IPS-18c (cell line): ENCODE results near the gene NUDCD3.

Experiments
- H3K4me3 ChIP-seq: 2 replicates; pipeline ENCODE4 v1.7.0; 2013; ENCODE audit warnings: low read depth, mild to moderate bottlenecking, low read length, moderate library complexity; ENCODE audit not compliant: insufficient read depth
- H3K9me3 ChIP-seq: one replicate; pipeline ENCODE4 v1.6.1; 2013; ENCODE audit warnings: mild to moderate bottlenecking, low read length, moderate library complexity; ENCODE audit not compliant: control insufficient read depth, insufficient read depth

Gene NUDCD3

DNA sequence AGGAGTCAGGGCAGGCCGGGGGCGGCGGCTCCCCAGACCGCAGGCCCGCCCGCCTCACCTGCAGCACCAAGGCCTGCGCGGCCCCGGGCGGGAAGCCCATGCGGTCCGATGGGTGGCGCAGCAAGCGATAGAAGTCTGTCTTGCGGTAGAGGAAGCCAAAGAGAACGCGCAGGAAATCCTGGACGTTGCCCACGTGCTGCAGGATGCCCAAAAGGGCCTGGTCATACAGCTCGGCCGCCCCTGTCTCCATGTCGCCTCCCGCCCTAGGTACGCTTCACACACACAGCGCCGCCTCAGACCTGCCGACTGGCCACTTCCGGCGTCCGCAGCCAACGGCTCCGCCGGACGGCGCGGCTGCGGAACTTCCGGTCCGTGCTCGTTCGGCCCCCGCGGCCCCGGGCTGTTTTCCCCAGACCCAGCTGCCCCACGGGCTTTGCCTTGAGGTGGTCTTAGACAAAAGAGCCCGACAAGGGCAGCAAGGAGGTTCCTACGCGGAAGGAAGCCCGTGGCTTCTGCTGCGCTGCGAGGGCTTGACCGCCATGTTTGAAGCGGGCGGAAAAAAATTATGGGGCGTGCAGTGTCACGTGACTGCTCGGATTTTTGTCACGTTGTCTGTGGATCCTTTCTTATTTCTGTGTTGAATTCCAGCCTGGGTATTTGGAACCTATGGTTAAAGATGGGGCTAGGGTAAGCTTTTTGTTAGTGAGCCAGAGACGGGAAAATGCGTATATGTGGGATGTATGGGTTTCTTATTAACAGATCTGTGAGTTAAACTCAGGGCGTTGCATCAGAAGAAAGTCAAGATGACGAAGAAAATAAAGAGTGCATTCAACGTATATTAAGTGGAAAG is at the start of gene NUDCD3:
TSS of gene NUDCD3 (minus strand) at position 308 of the 850 bp plus-strand sequence. CDS start at position 250, 58 bp downstream.
- Histone ChIP-seq H3K4me3 (peak within 1 kb of the TSS; percentile 93), H3K9me3 (no peaks in the 10 kb centered on the region)

DNA sequence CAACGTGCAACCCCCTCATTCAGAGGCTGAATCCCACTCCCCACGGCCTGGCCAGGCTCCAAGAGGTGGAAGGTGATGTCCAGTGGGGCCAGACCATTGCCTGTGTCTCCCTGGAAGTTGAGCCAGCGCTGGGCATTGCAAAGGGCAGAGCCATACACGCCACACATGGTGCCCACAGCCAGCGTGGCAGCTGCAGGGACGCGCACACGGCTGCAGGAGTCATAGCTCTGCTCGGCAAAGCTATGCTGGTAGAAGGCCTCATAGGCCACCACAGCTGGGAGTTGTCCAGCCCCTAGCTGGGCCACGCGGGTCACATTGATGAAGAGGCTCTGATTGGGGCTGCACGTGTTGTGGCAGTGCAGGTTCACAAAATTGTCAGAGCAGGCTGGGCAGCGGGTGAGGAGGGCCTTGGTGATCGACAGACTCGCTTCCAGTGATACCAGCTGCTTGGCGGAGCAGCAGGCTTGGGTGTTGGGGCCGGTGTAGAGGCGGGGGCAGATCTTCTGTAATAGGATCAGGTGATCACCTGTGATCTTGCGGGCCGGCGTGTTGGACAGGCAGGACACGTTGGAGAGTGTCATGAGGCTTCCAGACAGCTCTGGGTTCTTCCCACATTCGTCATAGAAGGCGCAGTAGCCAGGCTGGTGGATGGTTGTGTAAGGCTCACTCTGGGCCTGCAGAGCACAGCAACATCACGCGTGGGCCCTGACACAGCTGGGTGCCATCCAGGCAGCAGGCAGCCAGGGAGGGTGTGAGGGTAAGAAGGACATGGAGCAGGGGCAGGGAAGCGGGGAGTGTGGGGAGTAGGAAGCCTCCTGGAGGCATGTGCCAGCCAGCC is 49.4 kb upstream of the NUDCD3 start:
- Histone ChIP-seq H3K4me3 (no peak overlapping the region), H3K9me3 (no peaks in the 10 kb centered on the region)

DNA sequence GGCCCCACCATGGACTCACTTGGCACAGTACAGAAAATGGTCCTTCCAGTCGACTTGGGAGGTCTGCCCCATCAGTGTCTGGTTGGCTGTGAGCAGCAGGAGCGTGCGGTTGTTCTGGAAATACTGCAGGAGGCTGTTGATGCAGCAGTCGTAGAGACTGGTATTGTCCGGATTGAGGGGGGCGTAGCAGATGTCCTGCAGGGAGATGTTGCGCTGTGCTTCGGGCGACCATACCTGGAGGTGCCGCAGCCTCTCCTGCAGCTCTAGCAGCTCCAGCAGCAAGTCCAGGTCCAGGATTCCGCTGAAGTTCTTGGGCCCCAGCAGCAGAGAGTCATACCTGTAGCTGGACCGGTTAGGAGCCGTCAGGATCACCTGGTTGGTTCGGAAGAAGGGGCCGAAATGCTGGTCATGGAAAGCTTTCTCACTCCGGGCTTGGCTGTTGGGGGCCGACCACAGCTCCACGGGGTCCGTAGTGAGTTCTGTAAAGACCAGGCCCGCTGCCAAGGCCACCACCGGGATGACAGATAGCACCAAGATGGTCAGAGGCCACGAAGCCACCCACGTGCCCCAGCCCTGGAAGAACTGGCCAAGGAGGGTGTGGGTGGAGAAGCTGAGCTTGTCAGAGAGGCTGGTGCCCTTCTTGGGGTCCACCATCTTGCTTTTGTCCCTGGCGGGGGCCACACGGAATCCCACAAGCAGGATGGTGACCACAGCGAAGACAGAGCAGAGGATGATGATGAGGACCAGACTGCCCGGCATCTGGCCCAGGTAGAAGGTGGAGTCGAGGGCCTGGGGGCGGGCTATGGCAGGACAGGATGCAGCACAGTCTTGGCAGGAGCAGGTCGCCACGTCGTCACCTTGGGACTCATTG is 48.6 kb upstream of the NUDCD3 start:
- Histone ChIP-seq H3K9me3 (no peaks in the 10 kb centered on the region), H3K4me3 (no peak overlapping the region)

DNA sequence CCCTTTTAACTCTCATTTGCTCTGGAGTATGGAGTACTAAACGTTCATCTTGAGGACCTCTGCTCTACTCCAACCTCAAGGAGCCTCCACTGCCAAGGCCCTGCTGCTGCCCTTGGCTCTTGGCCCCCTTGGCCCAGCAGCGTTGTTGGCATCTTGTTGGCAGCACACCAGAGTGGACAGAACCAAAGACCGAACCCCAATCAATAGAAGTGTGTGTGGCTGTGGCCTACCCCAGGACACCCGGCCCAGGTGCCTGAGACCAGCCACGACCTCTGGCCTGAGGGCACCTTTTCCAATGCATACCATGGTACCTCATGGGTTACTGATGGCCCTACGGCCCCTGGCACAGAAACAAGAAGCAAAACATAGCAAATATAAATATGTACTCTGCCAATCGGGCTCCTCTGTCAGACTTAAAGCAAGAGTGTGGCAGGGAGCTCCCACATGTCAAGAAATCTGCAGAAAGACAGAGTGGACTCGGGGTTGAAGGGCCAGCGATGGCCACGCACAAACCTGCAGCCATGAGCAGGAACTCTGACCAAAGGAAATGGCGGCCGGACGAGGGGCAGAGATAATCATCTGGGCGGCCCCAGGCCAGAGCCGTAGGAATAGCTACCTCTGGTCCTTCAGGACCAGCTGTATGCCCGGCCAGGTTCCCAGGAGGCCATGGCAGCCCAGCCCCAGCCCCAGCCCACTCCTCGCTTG is 47.8 kb upstream of the NUDCD3 start:
- no peaks in the 10 kb centered on the region for H3K9me3 ChIP-seq
- H3K4me3 ChIP-seq = no peak overlapping the region

DNA sequence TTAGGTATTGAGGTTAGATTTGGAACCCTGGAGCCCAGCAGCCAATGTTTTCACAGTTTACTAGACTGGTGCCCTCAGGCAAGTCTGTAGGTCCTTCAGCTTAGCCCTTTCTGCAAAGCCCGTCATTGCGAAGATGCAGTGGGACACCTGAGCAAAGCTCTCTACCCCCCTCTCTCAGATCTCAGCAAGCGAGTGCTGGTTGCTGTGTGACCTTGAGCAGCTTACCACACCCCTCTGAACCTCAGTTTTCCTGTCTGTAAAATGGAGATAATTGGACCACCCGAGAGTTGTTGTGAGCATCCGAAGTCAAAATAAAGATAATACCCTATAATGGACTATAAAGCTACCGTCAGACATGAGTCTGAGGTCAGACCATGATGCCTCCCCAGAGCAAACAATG is 47.0 kb upstream of the NUDCD3 start:
- no peaks in the 10 kb centered on the region for H3K9me3 ChIP-seq
- H3K4me3 ChIP-seq = no peak overlapping the region

DNA sequence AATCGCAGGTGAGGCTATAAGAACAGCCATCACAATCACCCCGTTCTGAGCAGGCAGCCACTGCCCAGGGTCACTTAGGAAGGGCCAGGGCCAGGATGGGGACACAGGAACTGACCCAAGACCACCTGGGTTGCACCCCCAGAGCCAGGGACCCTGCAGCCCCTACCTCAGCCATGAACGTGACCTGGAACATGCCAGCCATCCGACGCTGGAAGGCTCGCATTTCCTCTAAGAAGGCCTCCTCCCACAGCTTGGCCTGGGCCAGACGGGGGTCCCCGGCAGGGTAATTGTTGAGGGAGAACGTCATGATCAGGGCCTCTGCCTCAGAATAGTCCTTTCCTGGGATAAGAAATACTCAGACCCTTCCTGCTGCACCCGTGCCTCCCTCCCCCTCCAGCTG is 45.6 kb upstream of the NUDCD3 start:
- H3K9me3 ChIP-seq = no peaks in the 10 kb centered on the region
- H3K4me3 ChIP-seq = no peak overlapping the region

DNA sequence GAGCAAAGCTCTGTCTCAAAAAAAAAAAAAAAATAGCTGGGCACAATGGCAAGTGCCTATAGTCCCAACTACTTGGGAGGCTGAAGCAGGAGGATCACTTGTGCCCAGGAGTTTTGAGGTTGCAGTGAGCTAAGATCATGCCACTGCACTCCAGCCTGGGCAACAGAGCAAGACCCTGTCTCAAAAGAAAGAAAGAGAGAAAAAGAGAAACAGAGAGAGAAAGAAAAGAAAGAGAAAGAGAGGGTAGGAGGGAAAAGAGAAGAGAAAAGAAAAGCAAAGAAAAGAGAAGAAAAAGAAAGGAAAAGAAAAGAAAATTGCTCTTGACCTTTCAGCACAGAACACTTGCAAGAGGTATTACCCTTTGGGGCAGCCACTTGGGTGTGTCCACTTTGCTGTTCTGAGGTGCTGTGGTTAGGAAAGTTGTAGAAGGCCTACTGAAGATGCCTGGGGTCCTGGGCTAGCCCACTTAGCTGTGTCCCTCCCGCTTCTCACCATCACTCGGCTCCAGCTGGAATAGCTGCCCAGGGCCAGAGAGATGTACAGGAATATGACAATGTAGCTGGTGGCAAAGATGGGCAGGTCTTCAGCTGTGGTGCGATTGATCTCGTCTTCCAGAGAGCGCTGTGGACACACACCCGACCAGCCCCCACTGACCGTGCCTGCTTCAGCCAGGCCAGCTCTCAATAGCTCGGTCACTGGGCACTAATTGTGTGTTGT is 45.0 kb upstream of the NUDCD3 start:
- H3K4me3 ChIP-seq = no peak overlapping the region
- H3K9me3 ChIP-seq = no peaks in the 10 kb centered on the region

DNA sequence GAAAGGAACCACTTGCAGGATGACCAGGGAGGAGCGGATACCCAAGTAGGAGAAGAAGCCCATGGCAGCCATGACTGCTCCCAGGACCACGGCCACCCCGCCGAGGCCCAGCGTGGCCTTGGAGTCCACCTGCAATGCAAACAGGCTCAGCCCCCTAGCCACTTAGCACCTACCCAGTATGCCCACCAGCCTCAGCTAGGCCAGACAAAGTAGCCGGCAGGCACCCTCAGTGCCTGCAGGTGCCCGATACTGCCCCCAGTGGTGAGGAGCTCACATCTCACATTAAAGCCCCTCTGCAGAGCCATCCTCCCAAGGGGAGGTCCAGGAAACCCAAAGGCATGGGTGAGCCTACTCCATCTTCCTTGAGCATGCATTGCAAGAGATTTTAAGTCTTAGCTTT is 44.0 kb upstream of the NUDCD3 start:
- Histone ChIP-seq H3K9me3 (no peaks in the 10 kb centered on the region), H3K4me3 (no peak overlapping the region)

DNA sequence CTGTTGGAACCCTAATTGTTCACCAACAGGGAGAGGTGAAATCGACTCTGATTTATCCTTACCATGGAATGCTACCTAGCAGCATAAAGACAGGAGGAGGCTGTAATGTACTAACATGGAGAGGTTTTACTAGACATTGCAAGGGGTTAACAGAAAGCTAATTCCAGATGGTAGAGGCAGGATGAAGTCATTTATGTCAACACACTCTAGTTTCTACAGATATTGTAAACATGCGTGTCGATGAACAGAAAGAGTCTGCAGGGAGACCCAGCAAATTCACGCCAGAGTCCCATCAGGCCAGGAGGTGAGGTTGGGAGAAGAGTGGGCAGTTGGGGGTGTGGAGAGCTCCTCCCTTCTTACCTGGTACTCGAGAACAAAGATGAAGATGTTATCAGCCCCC is 43.6 kb upstream of the NUDCD3 start:
- Histone ChIP-seq H3K4me3 (no peak overlapping the region), H3K9me3 (no peaks in the 10 kb centered on the region)

DNA sequence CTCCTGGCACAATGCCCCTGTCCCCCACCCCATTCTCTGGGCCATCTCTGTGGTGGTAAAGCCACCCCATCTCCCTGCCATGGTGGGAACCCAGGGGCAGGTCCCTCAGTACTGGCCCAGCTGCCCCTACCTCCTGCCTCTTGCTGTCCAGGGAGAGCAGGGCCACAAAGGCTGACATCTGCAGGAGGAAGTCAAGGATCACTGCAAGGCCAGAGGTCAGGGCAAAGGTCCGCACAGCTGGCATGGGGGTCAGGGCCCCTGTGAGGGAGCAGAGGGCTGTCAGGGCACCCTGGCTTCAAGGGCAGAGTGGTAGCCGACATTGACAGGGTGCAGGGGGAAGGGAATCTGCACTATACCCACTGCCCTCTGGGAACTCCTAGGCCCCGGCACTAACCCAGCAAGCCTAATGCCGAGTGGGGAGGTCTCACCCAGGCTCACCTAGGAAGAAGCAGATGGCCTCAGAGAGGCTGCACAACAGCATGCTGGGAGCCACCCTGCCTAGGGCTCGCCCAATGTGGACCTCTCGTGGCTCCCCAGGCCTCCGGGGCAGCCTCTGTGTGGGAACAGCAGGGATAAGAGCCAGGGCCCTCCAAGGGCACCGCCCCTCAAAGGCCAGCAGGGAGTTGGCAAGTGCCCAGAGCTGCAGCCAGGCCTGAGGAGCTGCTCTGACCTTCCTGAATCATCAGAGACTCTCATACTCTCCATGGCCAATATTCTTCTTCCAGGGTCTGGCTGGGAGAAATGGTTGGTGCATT is 43.0 kb upstream of the NUDCD3 start:
- no peaks in the 10 kb centered on the region for H3K9me3 ChIP-seq
- no peak overlapping the region for H3K4me3 ChIP-seq

DNA sequence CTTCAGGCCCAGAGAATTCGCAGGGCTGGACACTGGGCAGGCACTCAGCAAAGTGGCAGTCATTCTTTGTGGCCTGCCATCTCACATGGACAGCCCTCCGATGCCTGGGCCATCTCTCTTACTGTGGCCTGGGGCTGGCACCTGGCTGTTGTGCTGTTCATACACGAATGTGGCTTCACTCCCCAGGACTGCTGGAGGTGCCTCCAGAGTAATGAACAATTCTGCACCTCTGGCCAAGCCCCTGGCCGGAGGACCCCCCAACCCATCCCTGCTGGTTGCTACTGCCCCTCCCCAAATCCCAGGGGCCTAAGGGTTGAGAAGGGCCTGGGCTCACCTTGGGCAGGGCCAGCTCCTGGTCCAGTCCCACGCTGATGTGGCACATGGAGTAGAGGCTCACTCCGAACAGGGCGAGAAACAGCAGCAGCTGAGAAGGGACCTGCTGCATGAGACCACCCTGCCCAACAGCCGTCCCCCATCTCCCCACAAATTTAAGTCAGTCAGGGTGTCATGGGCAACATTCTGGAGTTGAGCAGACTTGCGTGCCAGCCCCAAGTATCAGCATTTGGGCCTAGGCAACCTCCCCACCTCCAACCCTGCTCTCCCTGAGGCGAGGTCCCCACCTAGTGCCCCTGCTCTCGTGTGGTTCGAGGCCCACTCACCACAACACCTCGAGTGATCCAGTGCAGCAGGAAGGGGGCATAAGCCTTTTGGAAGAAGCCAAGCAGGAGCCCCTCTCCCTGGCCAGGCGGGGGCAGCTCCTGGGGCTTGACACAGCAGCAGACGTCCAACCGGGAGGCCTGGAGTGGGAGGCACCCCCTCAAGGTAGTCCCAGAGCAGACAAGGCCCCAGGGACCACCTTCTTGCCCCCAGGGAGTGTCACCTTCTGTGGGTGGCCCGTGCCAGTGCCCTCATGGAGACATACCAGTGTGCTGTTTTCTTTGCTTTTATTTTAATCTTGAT is 41.2 kb upstream of the NUDCD3 start:
- no peaks in the 10 kb centered on the region for H3K9me3 ChIP-seq
- H3K4me3 ChIP-seq = no peak overlapping the region

DNA sequence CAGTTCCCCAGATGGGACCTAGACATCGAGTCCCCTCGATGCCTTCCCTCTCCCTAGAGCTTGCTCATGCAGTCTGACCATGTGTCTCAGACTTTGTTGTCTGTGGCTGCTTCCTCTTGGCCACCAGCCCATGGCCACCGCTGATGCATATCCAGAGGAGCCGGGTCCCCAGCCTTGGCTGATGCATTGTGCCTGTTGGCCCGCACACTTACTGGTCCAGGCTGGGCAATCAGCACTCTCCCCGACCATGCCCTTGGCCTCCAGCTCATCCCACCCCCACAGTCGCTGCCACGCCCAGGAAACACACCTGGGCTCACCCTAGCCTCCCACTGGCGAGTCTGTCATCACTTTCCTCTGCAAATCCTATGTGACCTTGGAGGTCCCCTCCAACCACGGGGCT is 40.5 kb upstream of the NUDCD3 start:
- Histone ChIP-seq H3K4me3 (no peak overlapping the region), H3K9me3 (no peaks in the 10 kb centered on the region)

DNA sequence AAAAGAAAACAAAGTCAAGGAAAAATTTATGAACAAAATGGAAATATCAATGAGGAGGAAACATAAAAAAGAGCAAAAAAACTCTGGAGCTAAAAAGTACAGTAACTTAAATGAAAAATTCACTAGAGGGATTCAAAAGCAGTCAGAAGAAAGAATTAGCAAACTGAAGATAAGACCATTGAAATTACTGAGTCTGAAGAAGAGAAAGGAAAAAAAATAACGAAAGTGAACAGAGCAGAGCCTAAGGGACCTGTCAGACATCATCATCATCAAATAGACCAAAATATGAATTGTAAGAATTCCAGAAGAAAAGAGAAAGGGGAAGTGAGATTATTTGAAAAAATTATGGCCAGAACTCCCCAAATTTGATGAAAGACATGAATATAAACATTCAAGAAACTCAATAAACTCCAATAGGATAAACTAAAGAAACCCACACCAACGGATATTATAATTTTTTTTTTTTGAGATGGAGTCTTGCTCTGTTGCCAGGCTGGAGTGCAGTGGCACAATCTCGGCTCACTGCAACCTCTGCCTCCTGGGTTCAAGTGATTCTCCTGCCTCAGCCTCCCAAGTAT is 34.4 kb upstream of the NUDCD3 start:
- no peak overlapping the region for H3K4me3 ChIP-seq
- H3K9me3 ChIP-seq = no peaks in the 10 kb centered on the region

DNA sequence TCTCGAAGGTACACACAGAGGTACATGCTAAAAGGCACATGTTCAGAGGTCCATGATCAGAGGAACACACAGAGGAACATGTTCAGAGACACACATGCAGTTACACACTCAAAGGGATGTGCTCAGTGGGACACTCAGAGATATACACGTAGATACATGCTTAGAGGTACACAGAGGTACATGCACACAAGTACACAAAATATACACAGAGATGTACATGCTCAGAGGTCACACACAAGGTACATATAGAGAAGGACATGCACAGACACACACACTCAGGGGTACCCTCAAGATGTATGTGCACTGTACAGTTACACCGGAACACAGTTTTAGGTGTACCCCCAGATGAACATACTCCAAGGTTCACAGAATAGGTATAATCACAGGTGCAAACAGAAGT is 31.9 kb upstream of the NUDCD3 start:
- Histone ChIP-seq H3K9me3 (no peaks in the 10 kb centered on the region), H3K4me3 (no peak overlapping the region)
